ENCODE measurements around the gene SCYL2.

Gene SCYL2

GRCh38 chr12:100359822-100360221 is 92.8 kb downstream of the SCYL2 start:
- Histone ChIP-seq H3K4me3 (ENCODE audit: low read depth in 1 of 2, low read length in 1 of 2) (no peak overlapping the region), H3K27ac (no peak overlapping the region), H3K27me3 (peaks cover 54% of the 10 kb centered on the region), H3K4me1 (ENCODE audit: control insufficient read depth in 1 of 2, insufficient read depth in 1 of 2, low read depth in 1 of 2, low read length in 1 of 2) (no peaks in the 10 kb centered on the region), H3K36me3 (no peaks in the 10 kb centered on the region), H3K9me3 (no peaks in the 10 kb centered on the region)
- TF ChIP-seq CTCF (IDR thresholded peaks at IDR 0.05): no peak

- Histone ChIP-seq H3K27ac (no peak overlapping the region), H3K4me3 (ENCODE audit: low read depth in 1 of 2, low read length in 1 of 2) (no peak overlapping the region), H3K4me1 (ENCODE audit: control insufficient read depth in 1 of 2, insufficient read depth in 1 of 2, low read depth in 1 of 2, low read length in 1 of 2) (no peaks in the 10 kb centered on the region), H3K9me3 (no peaks in the 10 kb centered on the region), H3K27me3 (peaks cover 48% of the 10 kb centered on the region), H3K36me3 (no peaks in the 10 kb centered on the region)
- TF ChIP-seq CTCF (IDR thresholded peaks at IDR 0.05): no peak
Measured at GRCh38 chr12:100360450-100360849, 93.5 kb downstream of the SCYL2 start.

- Histone ChIP-seq H3K27ac (no peak overlapping the region), H3K4me1 (ENCODE audit: control insufficient read depth in 1 of 2, insufficient read depth in 1 of 2, low read depth in 1 of 2, low read length in 1 of 2) (no peaks in the 10 kb centered on the region), H3K4me3 (ENCODE audit: low read depth in 1 of 2, low read length in 1 of 2) (no peak overlapping the region), H3K9me3 (no peaks in the 10 kb centered on the region), H3K36me3 (no peaks in the 10 kb centered on the region), H3K27me3 (peaks cover 14% of the 10 kb centered on the region)
- no peak for TF ChIP-seq CTCF (IDR thresholded peaks at IDR 0.05)
Measured at GRCh38 chr12:100364324-100364723, 97.3 kb downstream of the SCYL2 start.

- TF ChIP-seq CTCF (IDR thresholded peaks at IDR 0.05): no peak
- no peaks in the 10 kb centered on the region for H3K36me3 ChIP-seq
- H3K4me3 ChIP-seq (ENCODE audit: low read depth in 1 of 2, low read length in 1 of 2): no peak overlapping the region
- H3K27ac ChIP-seq: no peak overlapping the region
- no peaks in the 10 kb centered on the region for H3K9me3 ChIP-seq
- no peaks in the 10 kb centered on the region for H3K4me1 ChIP-seq (ENCODE audit: control insufficient read depth in 1 of 2, insufficient read depth in 1 of 2, low read depth in 1 of 2, low read length in 1 of 2)
- peaks cover 6% of the 10 kb centered on the region for H3K27me3 ChIP-seq
Measured at GRCh38 chr12:100365411-100365810, 98.4 kb downstream of the SCYL2 start.

GRCh38 chr12:100368066-100368465 is 101.1 kb downstream of the SCYL2 start:
- no peak overlapping the region for H3K4me3 ChIP-seq (ENCODE audit: low read depth in 1 of 2, low read length in 1 of 2)
- no peak for TF ChIP-seq CTCF (IDR thresholded peaks at IDR 0.05)
- H3K4me1 ChIP-seq (ENCODE audit: control insufficient read depth in 1 of 2, insufficient read depth in 1 of 2, low read depth in 1 of 2, low read length in 1 of 2): no peaks in the 10 kb centered on the region
- no peak overlapping the region for H3K27ac ChIP-seq
- H3K9me3 ChIP-seq: no peaks in the 10 kb centered on the region
- H3K36me3 ChIP-seq: no peaks in the 10 kb centered on the region
- peaks cover 5% of the 10 kb centered on the region for H3K27me3 ChIP-seq

- Histone ChIP-seq H3K4me3 (ENCODE audit: low read depth in 1 of 2, low read length in 1 of 2) (no peak overlapping the region), H3K4me1 (ENCODE audit: control insufficient read depth in 1 of 2, insufficient read depth in 1 of 2, low read depth in 1 of 2, low read length in 1 of 2) (no peaks in the 10 kb centered on the region), H3K27ac (no peak overlapping the region), H3K27me3 (peaks cover 5% of the 10 kb centered on the region), H3K9me3 (no peaks in the 10 kb centered on the region), H3K36me3 (no peaks in the 10 kb centered on the region)
- no peak for TF ChIP-seq CTCF (IDR thresholded peaks at IDR 0.05)
Measured at GRCh38 chr12:100371146-100371545, 104.2 kb downstream of the SCYL2 start.

All from neutrophil (primary cell).